ENCODE measurements around the gene NUP62. TPM values are rescaled to one million over a fixed set of nuclear protein-coding genes. Genes with fewer than 3 reads are reported as not detected.

The NUP62 gene
- total and polyA plus RNA-seq, 4 donors, result 16.2 to 45.9 (median 38.0) TPM

- Histone ChIP-seq H3K27me3 (ENCODE audit: control insufficient read depth in 3 of 3, insufficient read depth in 3 of 3, low read length in 2 of 3) (no peaks in the 10 kb centered on the region), H3K4me3 (no peak overlapping the region), H3K27ac (ENCODE audit: low read depth in 1 of 2, low read length in 1 of 2) (no peak overlapping the region), H3K36me3 (ENCODE audit: control insufficient read depth in 4 of 4, insufficient read depth in 4 of 4, low read length in 4 of 4) (peaks cover 17 to 51% (median 44%) of the 10 kb centered on the region in 4 donors), H3K4me1 (ENCODE audit: control insufficient read depth in 5 of 5, insufficient read depth in 5 of 5, low read length in 5 of 5) (peaks cover 0 to 18% (median 7%) of the 10 kb centered on the region in 5 donors), H3K9ac (ENCODE audit: insufficient read depth in 1 of 2, low read length in 2 of 2) (no peak overlapping the region), H3K9me3 (ENCODE audit: control insufficient read depth in 4 of 4, insufficient read depth in 3 of 4, low read length in 3 of 4) (peaks cover 0 to 2% (median 0%) of the 10 kb centered on the region in 4 donors)
- ATAC-seq (ENCODE audit: insufficient read depth, low FRiP score), result no peak
- TF ChIP-seq, protein P1, sequence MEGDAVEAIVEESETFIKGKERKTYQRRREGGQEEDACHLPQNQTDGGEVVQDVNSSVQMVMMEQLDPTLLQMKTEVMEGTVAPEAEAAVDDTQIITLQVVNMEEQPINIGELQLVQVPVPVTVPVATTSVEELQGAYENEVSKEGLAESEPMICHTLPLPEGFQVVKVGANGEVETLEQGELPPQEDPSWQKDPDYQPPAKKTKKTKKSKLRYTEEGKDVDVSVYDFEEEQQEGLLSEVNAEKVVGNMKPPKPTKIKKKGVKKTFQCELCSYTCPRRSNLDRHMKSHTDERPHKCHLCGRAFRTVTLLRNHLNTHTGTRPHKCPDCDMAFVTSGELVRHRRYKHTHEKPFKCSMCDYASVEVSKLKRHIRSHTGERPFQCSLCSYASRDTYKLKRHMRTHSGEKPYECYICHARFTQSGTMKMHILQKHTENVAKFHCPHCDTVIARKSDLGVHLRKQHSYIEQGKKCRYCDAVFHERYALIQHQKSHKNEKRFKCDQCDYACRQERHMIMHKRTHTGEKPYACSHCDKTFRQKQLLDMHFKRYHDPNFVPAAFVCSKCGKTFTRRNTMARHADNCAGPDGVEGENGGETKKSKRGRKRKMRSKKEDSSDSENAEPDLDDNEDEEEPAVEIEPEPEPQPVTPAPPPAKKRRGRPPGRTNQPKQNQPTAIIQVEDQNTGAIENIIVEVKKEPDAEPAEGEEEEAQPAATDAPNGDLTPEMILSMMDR (IDR thresholded peaks at IDR 0.05; ENCODE audit: control extremely low read depth, extremely low read depth), result no peak
- 93 to 97% methylated on average over 12 of the region's 12 CpGs for WGBS, 2 donors
- DNase-seq, result no peak
Measured at GRCh38 chr19:49879243-49879963, 49.9 kb downstream of the NUP62 start.

DNA sequence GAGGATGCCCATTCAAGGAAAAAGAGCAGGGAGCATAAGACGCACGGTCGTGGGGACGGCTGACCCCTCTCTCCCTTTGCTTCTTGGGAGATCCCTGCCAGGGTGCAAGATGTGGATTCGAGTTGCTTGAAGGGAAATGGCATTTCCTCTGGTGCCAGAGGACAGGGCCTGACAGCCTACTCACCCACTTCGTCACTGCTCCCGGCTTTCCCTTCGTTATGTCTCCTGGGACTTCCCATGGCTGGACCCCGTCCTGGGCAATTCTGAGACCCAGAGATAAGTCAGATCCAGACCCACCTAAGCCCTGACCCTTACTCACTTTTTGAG lies 50.6 kb downstream of the NUP62 start:
- WGBS, 2 donors, result 85 to 87% methylated on average over 9 of the region's 9 CpGs
- peaks cover 17 to 45% (median 39%) of the 10 kb centered on the region in 4 donors for H3K36me3 ChIP-seq (ENCODE audit: control insufficient read depth in 4 of 4, insufficient read depth in 4 of 4, low read length in 4 of 4)
- TF ChIP-seq, protein P1 (IDR thresholded peaks at IDR 0.05; ENCODE audit: control extremely low read depth, extremely low read depth), result no peak
- H3K27me3 ChIP-seq (ENCODE audit: control insufficient read depth in 3 of 3, insufficient read depth in 3 of 3, low read length in 2 of 3), result no peaks in the 10 kb centered on the region
- ATAC-seq (ENCODE audit: insufficient read depth, low FRiP score) (no peak), DNase-seq (no peak)
- H3K9me3 ChIP-seq (ENCODE audit: control insufficient read depth in 4 of 4, insufficient read depth in 3 of 4, low read length in 3 of 4), result peaks cover 0 to 2% (median 0%) of the 10 kb centered on the region in 4 donors
- peaks cover 0 to 18% (median 7%) of the 10 kb centered on the region in 5 donors for H3K4me1 ChIP-seq (ENCODE audit: control insufficient read depth in 5 of 5, insufficient read depth in 5 of 5, low read length in 5 of 5)
- H3K27ac ChIP-seq (ENCODE audit: low read depth in 1 of 2, low read length in 1 of 2), result peak overlapping the region in 1 of 2 donors; percentile 97
- H3K9ac ChIP-seq (ENCODE audit: insufficient read depth in 1 of 2, low read length in 2 of 2), result peak overlapping the region in 1 of 2 donors; percentile 84
- no peak overlapping the region for H3K4me3 ChIP-seq

- DNase-seq (peak; percentile 98 to 99 (median 99)), ATAC-seq (ENCODE audit: insufficient read depth, low FRiP score) (peak; percentile 78)
- WGBS, 2 donors, result 10 to 11% methylated on average over 41 of the region's 41 CpGs
- peak overlapping the region; percentile 60 for H3K4me3 ChIP-seq
- H3K27ac ChIP-seq (ENCODE audit: low read depth in 1 of 2, low read length in 1 of 2), result peak overlapping the region; percentile 83 to 97
- no peaks in the 10 kb centered on the region for H3K27me3 ChIP-seq (ENCODE audit: control insufficient read depth in 3 of 3, insufficient read depth in 3 of 3, low read length in 2 of 3)
- H3K4me1 ChIP-seq (ENCODE audit: control insufficient read depth in 5 of 5, insufficient read depth in 5 of 5, low read length in 5 of 5), result peaks cover 0 to 18% (median 7%) of the 10 kb centered on the region in 5 donors
- H3K9me3 ChIP-seq (ENCODE audit: control insufficient read depth in 4 of 4, insufficient read depth in 3 of 4, low read length in 3 of 4), result peaks cover 0 to 2% (median 0%) of the 10 kb centered on the region in 4 donors
- H3K9ac ChIP-seq (ENCODE audit: insufficient read depth in 1 of 2, low read length in 2 of 2), result peak overlapping the region; percentile 53 to 94
- H3K36me3 ChIP-seq (ENCODE audit: control insufficient read depth in 4 of 4, insufficient read depth in 4 of 4, low read length in 4 of 4), result peaks cover 15 to 39% (median 33%) of the 10 kb centered on the region in 4 donors
- TF ChIP-seq, protein P1 (IDR thresholded peaks at IDR 0.05; ENCODE audit: control extremely low read depth, extremely low read depth), result no peak
Measured at GRCh38 chr19:49877879-49878743, 51.2 kb downstream of the NUP62 start.

Measured in lung (tissue), 12 donors.